K562 (cell line): ENCODE data around the gene IRAK2. TPM values are rescaled to one million over a fixed set of nuclear protein-coding genes. Genes with fewer than 3 reads are reported as not detected.
A peak's percentile ranks its signal among the peaks of the same experiment; 100 is the strongest.

ENCODE experiments used
- BACH1 ChIP-seq: fragments of 200-800 bp; sonication (Bioruptor generic); IDR thresholded peaks from 2 replicates; pipeline ENCODE4 v1.6.1; 2016; ENCODE audit warnings: missing genetic modification characterization, missing compliant biosample characterization
- CTBP1 ChIP-seq: fragments of 450-650 bp; IDR thresholded peaks from 2 replicates; pipeline ENCODE4 v1.6.1; 2016; ENCODE audit warnings: borderline replicate concordance
- ELF2 ChIP-seq: fragments of 250-450 bp; sonication (Bioruptor Pico); IDR thresholded peaks from 2 replicates; pipeline ENCODE4 v1.5.0; 2021; ENCODE audit warnings: mild to moderate bottlenecking
- FOSL1 ChIP-seq: fragments of 200-800 bp; sonication (Bioruptor generic); conservative IDR thresholded peaks from 2 replicates; pipeline ENCODE4 v1.6.1; 2016; ENCODE audit warnings: missing genetic modification characterization, missing compliant biosample characterization
- HEY1 ChIP-seq: fragments of 250-450 bp; sonication (Bioruptor Pico); IDR thresholded peaks from 2 replicates; pipeline ENCODE4 v1.5.0; 2020; ENCODE audit warnings: mild to moderate bottlenecking, moderate library complexity, borderline replicate concordance
- MTA1 ChIP-seq: fragments of 450-650 bp; IDR thresholded peaks from 2 replicates; pipeline ENCODE4 v1.6.1; 2017; ENCODE audit warnings: borderline replicate concordance
- RAD21 ChIP-seq, 2 experiments: fragments of 250-450 bp in 1 of 2; fragments of 450-650 bp in 1 of 2; sonication (Bioruptor Pico) in 1 of 2; formaldehyde crosslinking in 1 of 2; IDR thresholded peaks in 1 of 2; conservative IDR thresholded peaks in 1 of 2; 2 replicates each; pipeline versions ENCODE4 v1.4.0 to v1.8.0; 2020 to 2022; ENCODE audit warnings: mild to moderate bottlenecking in 2 of 2, moderate library complexity in 1 of 2
- RCOR1 ChIP-seq, 2 experiments: IDR thresholded peaks; 2 replicates each; pipeline ENCODE4 v1.6.1; 2012; ENCODE audit warnings: low read depth in 2 of 2, low read length in 2 of 2, borderline replicate concordance in 1 of 2, improper control_type of control experiment in 1 of 2
- RHOXF2B ChIP-seq: fragments of 250-450 bp; sonication (Bioruptor Pico); conservative IDR thresholded peaks from 2 replicates; pipeline ENCODE4 v1.5.1; 2021
- TBP ChIP-seq: optimal IDR thresholded peaks from 2 replicates; pipeline ENCODE3; 2011; ENCODE audit warnings: low read depth, low read length, improper control_type of control experiment
- ZBTB7A ChIP-seq: IDR thresholded peaks from 2 replicates; pipeline ENCODE4 v1.6.1; 2011; ENCODE audit warnings: low read depth, mild to moderate bottlenecking, low read length, moderate library complexity, borderline replicate concordance; ENCODE audit not compliant: control insufficient read depth
- polyA plus RNA-seq, 8 experiments: library from polyadenylated mRNA; depleted of rRNA in 4 of 8; stranded (reverse) in 5 of 8; unstranded in 3 of 8; fragments of >200 nt; fragmentation: Nextera tagmentation in 2 of 8; fragmentation: Illumina TruSeq in 1 of 8; extraction: Ambion mirVana in 2 of 8; extraction: Trizol in 1 of 8; gene quantifications; 2 replicates each; pipeline versions ENCODE4 v1.2.1 to v1.2.3, GENCODE V29; 2011 to 2014; ENCODE audit warnings: inconsistent platforms in 1 of 8, missing spikeins in 1 of 8
- total RNA-seq, 7 experiments: library from RNA; depleted of rRNA in 6 of 7; stranded (reverse); fragments of >200 nt in 6 of 7; fragmentation: Illumina TruSeq in 2 of 7; extraction: Trizol in 2 of 7; gene quantifications; 2 replicates each; pipeline versions ENCODE4 v1.2.1 to v1.2.3, GENCODE V29; 2011 to 2021; ENCODE audit warnings: low replicate concordance in 1 of 7
- TF ChIP-seq, protein P1 (sequence below): sonication (generic); formaldehyde crosslinking; IDR thresholded peaks from 2 replicates; pipeline ENCODE4 v1.8.1; 2023; ENCODE audit warnings: missing genetic modification reagents, mild to moderate bottlenecking, borderline replicate concordance
- TF ChIP-seq, protein P2 (sequence below), 2 experiments: fragments of 450-650 bp in 1 of 2; sonication (generic) in 1 of 2; formaldehyde crosslinking; conservative IDR thresholded peaks; 2 replicates each; pipeline versions ENCODE4 v1.4.0 to v1.8.1; 2020 to 2022; ENCODE audit warnings: mild to moderate bottlenecking in 1 of 2, missing genetic modification reagents in 1 of 2
- TF ChIP-seq, protein P3 (sequence below), 2 experiments: fragments of 450-650 bp in 1 of 2; sonication (generic) in 1 of 2; formaldehyde crosslinking in 1 of 2; IDR thresholded peaks in 1 of 2; conservative IDR thresholded peaks in 1 of 2; 2 replicates each; pipeline versions ENCODE4 v1.6.1 to v1.8.1; 2016 to 2023; ENCODE audit warnings: mild to moderate bottlenecking in 2 of 2, moderate library complexity in 2 of 2, inconsistent platforms in 1 of 2, missing genetic modification reagents in 1 of 2
- TF ChIP-seq, protein P4 (sequence below): fragments of 250-450 bp; sonication (Bioruptor Pico); IDR thresholded peaks from 2 replicates; pipeline ENCODE4 v1.4.0; 2020; ENCODE audit warnings: mild to moderate bottlenecking, moderate library complexity, borderline replicate concordance

IRAK2 gene
- total and polyA plus RNA-seq, 9 of the 15 experiments (the other 6 are each of a cell fraction or from before 2014, with no cell fraction given), result 0.42 to 4.4 (median 2.7) TPM

DNA sequence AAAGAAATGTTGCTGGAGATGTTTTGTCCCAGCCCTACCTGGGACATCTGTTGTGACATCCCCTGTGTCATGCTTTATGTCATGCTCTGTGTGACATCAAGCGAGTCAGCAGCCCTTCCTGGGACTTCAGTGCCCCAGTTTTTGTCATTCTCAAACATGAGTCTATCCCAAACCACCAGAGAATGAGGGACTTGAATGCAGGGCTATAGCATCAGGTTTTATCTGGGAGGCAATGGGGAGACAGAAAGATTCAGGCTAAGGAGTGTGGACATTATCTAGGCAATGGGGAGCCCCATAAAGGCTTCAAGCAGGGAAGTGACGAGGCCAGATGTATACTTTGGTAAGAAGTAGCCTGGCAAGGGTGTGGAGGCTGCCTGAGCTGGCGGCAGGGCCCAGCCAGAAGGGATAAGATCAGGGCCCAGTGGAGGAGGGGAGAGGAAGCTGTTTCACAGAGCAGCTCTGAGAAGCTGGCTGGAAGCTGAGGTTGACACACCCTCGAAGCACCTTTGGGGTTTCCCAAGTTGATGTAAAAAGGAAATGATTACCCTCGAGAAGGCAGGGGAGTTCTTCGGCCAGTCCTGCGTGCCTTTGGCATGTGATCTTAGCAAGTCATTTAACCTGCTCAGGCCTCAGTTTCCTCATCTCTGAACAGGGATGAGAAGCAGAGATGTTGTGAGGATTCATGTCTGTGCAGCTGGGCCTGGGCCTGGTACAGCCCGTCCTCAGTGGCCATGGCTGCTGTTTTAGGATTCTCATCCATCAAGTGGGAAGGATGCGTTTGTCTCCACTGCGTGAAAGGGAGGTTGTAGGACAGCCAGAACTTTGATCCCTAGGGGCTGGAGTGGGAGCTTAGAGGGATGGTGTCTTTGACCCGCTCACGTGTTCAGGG, 34.3 kb downstream of the IRAK2 start (continued):
- TF ChIP-seq, protein P1, sequence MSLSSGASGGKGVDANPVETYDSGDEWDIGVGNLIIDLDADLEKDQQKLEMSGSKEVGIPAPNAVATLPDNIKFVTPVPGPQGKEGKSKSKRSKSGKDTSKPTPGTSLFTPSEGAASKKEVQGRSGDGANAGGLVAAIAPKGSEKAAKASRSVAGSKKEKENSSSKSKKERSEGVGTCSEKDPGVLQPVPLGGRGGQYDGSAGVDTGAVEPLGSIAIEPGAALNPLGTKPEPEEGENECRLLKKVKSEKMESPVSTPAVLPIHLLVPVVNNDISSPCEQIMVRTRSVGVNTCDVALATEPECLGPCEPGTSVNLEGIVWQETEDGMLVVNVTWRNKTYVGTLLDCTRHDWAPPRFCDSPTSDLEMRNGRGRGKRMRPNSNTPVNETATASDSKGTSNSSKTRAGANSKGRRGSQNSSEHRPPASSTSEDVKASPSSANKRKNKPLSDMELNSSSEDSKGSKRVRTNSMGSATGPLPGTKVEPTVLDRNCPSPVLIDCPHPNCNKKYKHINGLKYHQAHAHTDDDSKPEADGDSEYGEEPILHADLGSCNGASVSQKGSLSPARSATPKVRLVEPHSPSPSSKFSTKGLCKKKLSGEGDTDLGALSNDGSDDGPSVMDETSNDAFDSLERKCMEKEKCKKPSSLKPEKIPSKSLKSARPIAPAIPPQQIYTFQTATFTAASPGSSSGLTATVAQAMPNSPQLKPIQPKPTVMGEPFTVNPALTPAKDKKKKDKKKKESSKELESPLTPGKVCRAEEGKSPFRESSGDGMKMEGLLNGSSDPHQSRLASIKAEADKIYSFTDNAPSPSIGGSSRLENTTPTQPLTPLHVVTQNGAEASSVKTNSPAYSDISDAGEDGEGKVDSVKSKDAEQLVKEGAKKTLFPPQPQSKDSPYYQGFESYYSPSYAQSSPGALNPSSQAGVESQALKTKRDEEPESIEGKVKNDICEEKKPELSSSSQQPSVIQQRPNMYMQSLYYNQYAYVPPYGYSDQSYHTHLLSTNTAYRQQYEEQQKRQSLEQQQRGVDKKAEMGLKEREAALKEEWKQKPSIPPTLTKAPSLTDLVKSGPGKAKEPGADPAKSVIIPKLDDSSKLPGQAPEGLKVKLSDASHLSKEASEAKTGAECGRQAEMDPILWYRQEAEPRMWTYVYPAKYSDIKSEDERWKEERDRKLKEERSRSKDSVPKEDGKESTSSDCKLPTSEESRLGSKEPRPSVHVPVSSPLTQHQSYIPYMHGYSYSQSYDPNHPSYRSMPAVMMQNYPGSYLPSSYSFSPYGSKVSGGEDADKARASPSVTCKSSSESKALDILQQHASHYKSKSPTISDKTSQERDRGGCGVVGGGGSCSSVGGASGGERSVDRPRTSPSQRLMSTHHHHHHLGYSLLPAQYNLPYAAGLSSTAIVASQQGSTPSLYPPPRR (CRISPR knock-in tag), result 0 out of 2 replicates have a peak, but pooled peaks have one; percentile 40
- TF ChIP-seq FOSL1 (tag), result peak; percentile 16; the same call in 1 of the 2 replicates
- TF ChIP-seq HEY1 (CRISPR knock-in tag), result no peak
- 0 out of 2 replicates have a peak, but pooled peaks have one; percentile 40 for TF ChIP-seq MTA1
- TF ChIP-seq BACH1 (tag), result 0 out of 2 replicates have a peak, but pooled peaks have one; percentile 31
- TF ChIP-seq RAD21 (CRISPR knock-in tag; conservative IDR thresholded peaks at IDR 0.05 in 1 of 2, IDR thresholded peaks at IDR 0.05 in 1 of 2), result 0 out of 4 replicates have a peak, but pooled peaks have one; percentile 4 to 14
- TF ChIP-seq RCOR1 (IDR thresholded peaks at IDR 0.05; ENCODE audit: borderline replicate concordance in 1 of 2, low read depth in 2 of 2, low read length in 2 of 2), result peak in 1 of 2 experiments; percentile 61; a peak in 2 of 4 replicates
- 0 out of 2 replicates have a peak, but pooled peaks have one; percentile 14 for TF ChIP-seq ZBTB7A
- TF ChIP-seq, protein P2, sequence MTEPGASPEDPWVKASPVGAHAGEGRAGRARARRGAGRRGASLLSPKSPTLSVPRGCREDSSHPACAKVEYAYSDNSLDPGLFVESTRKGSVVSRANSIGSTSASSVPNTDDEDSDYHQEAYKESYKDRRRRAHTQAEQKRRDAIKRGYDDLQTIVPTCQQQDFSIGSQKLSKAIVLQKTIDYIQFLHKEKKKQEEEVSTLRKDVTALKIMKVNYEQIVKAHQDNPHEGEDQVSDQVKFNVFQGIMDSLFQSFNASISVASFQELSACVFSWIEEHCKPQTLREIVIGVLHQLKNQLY (CRISPR knock-in tag; conservative IDR thresholded peaks at IDR 0.05), result 0 out of 4 replicates have a peak, but pooled peaks of 1 of the 2 experiments have one; percentile 57
- TF ChIP-seq, protein P3, sequence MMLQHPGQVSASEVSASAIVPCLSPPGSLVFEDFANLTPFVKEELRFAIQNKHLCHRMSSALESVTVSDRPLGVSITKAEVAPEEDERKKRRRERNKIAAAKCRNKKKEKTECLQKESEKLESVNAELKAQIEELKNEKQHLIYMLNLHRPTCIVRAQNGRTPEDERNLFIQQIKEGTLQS (IDR thresholded peaks at IDR 0.05), result peak; percentile 30; the same call in 1 of the 2 replicates
- TF ChIP-seq, protein P3 (CRISPR knock-in tag; conservative IDR thresholded peaks at IDR 0.05), result no peak
- peak; percentile 80; the same call in 1 of the 2 replicates for TF ChIP-seq CTBP1
- no peak for TF ChIP-seq TBP
- TF ChIP-seq, protein P4, sequence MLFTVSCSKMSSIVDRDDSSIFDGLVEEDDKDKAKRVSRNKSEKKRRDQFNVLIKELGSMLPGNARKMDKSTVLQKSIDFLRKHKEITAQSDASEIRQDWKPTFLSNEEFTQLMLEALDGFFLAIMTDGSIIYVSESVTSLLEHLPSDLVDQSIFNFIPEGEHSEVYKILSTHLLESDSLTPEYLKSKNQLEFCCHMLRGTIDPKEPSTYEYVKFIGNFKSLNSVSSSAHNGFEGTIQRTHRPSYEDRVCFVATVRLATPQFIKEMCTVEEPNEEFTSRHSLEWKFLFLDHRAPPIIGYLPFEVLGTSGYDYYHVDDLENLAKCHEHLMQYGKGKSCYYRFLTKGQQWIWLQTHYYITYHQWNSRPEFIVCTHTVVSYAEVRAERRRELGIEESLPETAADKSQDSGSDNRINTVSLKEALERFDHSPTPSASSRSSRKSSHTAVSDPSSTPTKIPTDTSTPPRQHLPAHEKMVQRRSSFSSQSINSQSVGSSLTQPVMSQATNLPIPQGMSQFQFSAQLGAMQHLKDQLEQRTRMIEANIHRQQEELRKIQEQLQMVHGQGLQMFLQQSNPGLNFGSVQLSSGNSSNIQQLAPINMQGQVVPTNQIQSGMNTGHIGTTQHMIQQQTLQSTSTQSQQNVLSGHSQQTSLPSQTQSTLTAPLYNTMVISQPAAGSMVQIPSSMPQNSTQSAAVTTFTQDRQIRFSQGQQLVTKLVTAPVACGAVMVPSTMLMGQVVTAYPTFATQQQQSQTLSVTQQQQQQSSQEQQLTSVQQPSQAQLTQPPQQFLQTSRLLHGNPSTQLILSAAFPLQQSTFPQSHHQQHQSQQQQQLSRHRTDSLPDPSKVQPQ, result no peak
- no peak for TF ChIP-seq RHOXF2B (CRISPR knock-in tag)
- 0 out of 2 replicates have a peak, but pooled peaks have one; percentile 37 for TF ChIP-seq ELF2 (CRISPR knock-in tag)
